GM13976 (cell line): ENCODE data around the gene CAMTA2.
A peak's percentile ranks its signal among the peaks of the same experiment; 100 is the strongest.

Experiments
- DNase-seq: peaks from one replicate; pipeline ENCODE4 v3.0.0; 2012; ENCODE audit warnings: low spot score
- in situ Hi-C: fragments of 300-500 bp; cut with MboI; formaldehyde crosslinking; loops from one replicate; pipeline ENCODE4 v1.12.0; 2022; ENCODE audit warnings: low sequenced_read_pairs, mixed read lengths, inconsistent platforms; ENCODE audit not compliant: unreplicated experiment
- TF ChIP-seq, protein P1 (sequence below): IDR thresholded peaks from 2 replicates; pipeline ENCODE4 v1.5.1; 2012; ENCODE audit warnings: borderline replicate concordance, mild to moderate bottlenecking; ENCODE audit not compliant: insufficient read depth; ENCODE audit errors: extremely low read depth, missing control alignments, control extremely low read depth

CAMTA2 gene

DNA sequence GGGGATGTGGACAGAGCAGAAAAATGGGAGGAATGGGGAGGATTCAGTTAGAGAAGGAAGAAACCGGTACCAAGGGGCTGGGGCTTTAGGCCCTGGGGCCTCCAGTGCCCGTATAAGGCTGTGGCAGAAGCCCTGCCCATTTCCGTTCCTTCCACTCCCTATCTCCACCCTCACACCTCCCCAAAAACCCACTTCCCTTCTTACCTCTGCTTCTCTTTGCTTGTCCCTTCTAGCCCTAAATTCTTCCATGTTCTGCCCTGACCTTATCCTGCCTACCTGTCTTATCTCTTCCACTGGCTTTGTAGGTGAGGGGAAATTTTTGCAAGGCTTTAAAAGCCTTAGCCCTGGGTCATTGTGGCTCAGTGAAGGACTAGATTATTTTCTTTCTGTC, 43.3 kb downstream of the CAMTA2 start:
- DNase-seq = no peak
- in situ Hi-C loops = no loop called here
- TF ChIP-seq, protein P1, sequence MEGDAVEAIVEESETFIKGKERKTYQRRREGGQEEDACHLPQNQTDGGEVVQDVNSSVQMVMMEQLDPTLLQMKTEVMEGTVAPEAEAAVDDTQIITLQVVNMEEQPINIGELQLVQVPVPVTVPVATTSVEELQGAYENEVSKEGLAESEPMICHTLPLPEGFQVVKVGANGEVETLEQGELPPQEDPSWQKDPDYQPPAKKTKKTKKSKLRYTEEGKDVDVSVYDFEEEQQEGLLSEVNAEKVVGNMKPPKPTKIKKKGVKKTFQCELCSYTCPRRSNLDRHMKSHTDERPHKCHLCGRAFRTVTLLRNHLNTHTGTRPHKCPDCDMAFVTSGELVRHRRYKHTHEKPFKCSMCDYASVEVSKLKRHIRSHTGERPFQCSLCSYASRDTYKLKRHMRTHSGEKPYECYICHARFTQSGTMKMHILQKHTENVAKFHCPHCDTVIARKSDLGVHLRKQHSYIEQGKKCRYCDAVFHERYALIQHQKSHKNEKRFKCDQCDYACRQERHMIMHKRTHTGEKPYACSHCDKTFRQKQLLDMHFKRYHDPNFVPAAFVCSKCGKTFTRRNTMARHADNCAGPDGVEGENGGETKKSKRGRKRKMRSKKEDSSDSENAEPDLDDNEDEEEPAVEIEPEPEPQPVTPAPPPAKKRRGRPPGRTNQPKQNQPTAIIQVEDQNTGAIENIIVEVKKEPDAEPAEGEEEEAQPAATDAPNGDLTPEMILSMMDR = no peak

DNA sequence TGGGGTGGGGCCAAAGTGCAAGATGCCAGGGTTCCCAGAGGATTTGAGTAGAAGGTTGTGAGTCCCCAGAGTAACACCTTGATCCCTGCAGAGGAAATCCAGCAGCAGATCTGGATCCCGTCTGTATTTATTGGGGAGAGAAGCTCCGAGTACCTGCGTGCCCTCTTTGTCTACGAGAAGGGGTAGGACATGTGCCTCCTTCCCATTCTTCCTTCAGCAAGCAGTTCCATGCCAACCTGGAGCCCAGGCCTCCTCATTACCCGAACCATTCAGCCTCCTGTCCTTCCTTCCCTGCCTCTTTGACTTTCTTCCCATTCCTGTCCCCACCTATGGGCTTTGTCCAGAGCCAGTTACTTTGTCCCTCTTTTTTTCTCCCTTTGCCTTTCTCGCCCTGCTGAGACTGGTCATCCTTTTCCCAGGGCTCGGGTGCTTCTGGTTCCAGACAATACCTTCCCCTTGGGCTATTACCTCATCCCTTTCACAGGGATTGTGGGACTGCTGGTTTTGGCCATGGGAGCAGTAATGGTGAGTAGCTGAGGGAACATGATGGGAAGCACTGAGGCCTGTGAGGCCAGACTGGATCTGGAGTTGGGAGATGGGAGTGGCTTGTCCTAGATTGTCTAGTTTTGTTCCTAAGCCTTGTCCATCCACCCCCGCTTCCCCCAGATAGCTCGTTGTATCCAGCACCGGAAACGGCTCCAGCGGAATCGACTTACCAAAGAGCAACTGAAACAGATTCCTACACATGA, 44.5 kb downstream of the CAMTA2 start:
- TF ChIP-seq, protein P1 = no peak
- in situ Hi-C loops = no loop called here
- DNase-seq = no peak

DNA sequence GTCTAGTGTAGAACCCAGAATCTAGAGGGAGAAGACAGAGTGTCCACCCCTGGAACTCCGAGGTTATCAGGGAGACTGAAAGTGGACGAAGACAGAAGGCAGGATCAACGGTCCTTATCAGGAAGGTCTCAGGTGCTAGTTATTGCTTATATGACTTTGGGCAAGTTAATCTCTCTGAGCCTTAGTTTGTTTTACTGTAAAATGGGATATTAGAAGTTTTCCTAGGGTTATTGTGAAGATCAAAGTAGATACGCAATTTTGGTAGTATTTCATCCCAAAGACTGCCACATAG, 46.2 kb downstream of the CAMTA2 start:
- in situ Hi-C loops = no loop called here
- DNase-seq = no peak

DNA sequence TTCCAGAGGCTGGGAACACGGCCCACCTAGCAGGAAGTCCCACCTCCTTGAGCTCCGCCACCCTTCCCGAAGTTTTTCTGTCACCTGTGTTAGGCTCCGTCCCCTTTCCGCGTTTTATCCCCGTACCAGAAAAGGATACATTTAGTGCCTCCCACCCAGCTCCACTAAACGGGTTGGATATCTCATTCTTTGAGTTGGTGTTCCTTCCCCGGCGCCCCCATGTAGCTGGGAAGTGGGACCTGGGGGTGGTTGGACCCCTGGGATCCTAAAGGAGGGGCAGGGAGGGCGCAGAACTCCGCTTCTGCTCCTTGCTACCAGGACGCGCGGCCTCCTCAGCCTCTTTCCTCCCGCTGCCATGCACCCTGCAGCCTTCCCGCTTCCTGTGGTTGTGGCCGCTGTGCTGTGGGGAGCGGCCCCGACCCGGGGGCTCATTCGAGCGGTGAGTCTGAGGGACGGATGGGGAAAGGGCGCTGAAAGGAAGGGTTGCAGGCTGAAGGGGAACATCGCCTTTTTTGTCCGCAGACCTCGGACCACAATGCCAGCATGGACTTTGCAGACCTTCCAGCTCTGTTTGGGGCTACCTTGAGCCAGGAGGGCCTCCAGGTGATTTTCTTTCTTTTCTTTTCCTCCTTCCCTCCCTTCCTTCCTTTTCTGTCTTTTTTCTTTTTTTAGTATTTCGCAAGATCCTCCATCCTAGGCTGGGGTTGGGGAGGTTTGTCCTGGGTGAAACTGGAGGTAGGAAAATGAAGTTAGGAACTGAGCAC, 46.7 kb downstream of the CAMTA2 start:
- in situ Hi-C loops = no loop called here
- DNase-seq = no peak
- TF ChIP-seq, protein P1 = no peak

More for the DNA sequence above, 46.2 kb downstream of the CAMTA2 start:
- TF ChIP-seq, protein P1 = no peak

DNA sequence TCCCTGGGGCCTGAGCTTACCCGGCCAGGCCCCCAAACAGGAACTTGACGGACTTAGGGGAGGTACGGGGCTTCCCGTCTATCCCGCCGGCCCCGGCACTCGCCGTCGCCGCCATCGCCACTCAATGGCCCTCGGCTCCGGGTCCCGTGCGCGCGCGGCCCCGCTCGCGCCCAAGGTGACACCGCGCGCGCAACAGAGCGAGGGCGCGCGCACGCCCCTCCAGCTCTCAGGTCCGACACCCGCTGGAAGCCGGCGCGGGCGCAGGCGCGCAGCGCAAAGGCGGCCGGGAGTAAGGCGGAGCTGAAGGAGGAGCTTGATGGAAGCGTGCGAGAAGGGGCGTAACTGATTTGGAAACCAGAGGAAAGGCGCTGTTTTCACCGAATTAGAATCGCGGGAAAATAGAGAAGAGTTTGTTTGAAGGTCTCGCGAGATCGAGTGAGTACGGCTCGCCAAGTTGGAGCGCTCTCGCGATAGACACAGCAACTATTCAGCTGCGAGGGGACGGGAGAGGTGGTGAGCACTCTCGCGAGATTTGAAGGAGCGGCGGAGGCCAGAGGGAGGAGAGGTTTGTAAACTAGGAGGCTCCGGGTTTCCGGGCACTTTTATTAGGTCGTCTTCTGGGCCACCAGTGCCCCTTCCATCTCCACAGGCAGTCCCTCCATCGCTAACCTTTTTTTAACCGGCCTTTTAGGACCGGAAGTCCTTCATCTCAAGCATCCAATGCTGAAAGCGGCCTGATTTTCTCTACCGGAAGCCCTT, 47.5 kb downstream of the CAMTA2 start, which contains the start of the genes RNF167 and SLC25A11:
Gene RNF167, plus strand, starts transcription at position 473 of the 759 bp plus-strand sequence. CDS start 642 bp downstream, outside the sequence.
Gene SLC25A11, minus strand, starts transcription at position 251 of the 759 bp plus-strand sequence. Its CDS starts 136 bp downstream, at position 115.
- TF ChIP-seq, protein P1 = no peak
- in situ Hi-C loops = no loop called here
- peak; percentile 98 for DNase-seq

DNA sequence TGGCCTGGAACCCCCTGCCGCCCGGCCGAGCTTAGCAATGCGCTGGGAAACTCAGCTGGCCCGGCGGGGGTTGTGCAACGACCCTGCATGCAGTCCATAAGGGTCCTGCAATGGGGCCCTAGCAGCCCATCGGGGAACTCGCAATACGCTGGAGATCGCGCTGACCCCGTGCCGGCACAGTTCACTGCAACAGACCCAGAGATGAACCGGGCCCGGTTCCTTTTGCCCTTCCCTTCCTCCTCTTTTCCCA, 48.0 kb downstream of the CAMTA2 start:
- no peak for DNase-seq
- TF ChIP-seq, protein P1 = no peak

More for the DNA sequence above, 48.0 kb downstream of the CAMTA2 start:
- in situ Hi-C loops = no loop called here
